Endothelial cell of umbilical vein (primary cell): ENCODE data around the gene MBD6. TPM values are rescaled to one million over a fixed set of nuclear protein-coding genes. Genes with fewer than 3 reads are reported as not detected.
A peak's percentile ranks its signal among the peaks of the same experiment; 100 is the strongest.

Source experiments
- BruUV-seq: library from RNA; stranded (reverse); fragments of 400-500 nt; replicated peaks from 2 replicates; lab custom pipeline; 2021; lab: Mats Ljungman, UMichigan
- CTCF ChIA-PET: fragments of 300-600, 350-600 bp; sonication (Branson Sonifier 250); formaldehyde crosslinking; loops from one replicate; lab custom pipeline; 2021; ENCODE audit warnings: antibody characterized with exemption, inconsistent platforms; lab: Charles Lee
- POLR2A ChIA-PET: fragments of 300-600, 350-600 bp; sonication (Branson Sonifier 250); formaldehyde crosslinking; loops from one replicate; lab custom pipeline; 2021; ENCODE audit warnings: antibody characterized with exemption, inconsistent platforms; lab: Charles Lee
- DNase-seq: peaks from one replicate; pipeline ENCODE4 v3.0.0-alpha.2; 2011; ENCODE audit warnings: low read depth, low spot score
- FAIRE-seq: peaks from 2 replicates; lab custom pipeline; 2011; peaks lifted over from hg19 to GRCh38; lab: Jason Lieb, UNC
- H2AFZ ChIP-seq: 2 replicates; pipeline ENCODE4 v1.6.0; 2012; ENCODE audit warnings: low read depth, low read length, control low read depth, inconsistent platforms
- H3K27ac ChIP-seq: 2 replicates; pipeline ENCODE4 v1.5.1; 2011; ENCODE audit warnings: low read depth, mild to moderate bottlenecking, control low read depth, low read length, moderate library complexity; ENCODE audit not compliant: insufficient read depth
- H3K27me3 ChIP-seq, 2 experiments: 2 replicates each; pipeline versions ENCODE4 v1.6.0 to v1.6.1; 2011; ENCODE audit warnings: low read length in 2 of 2, mixed read lengths in 1 of 2; ENCODE audit not compliant: control insufficient read depth in 2 of 2, insufficient read depth in 2 of 2
- H3K36me3 ChIP-seq, 2 experiments: 2 replicates in 1 of 2; 3 replicates in 1 of 2; pipeline ENCODE4 v1.5.1; 2011; ENCODE audit warnings: low read length in 2 of 2, mild to moderate bottlenecking in 1 of 2, moderate library complexity in 1 of 2; ENCODE audit not compliant: control insufficient read depth in 2 of 2, insufficient read depth in 2 of 2; ENCODE audit errors: extremely low read depth in 1 of 2
- H3K4me1 ChIP-seq: 3 replicates; pipeline ENCODE4 v1.5.1; 2011; ENCODE audit warnings: mild to moderate bottlenecking, low read length; ENCODE audit not compliant: control insufficient read depth, insufficient read depth; ENCODE audit errors: extremely low read depth
- H3K4me2 ChIP-seq: 2 replicates; pipeline ENCODE4 v1.6.1; 2011; ENCODE audit warnings: low read length, control low read depth, mixed read lengths; ENCODE audit not compliant: insufficient read depth
- H3K4me3 ChIP-seq, 3 experiments: fragments of 200-600 bp in 1 of 3; sonication (generic), shearing (Covaris generic) in 1 of 3; replicated peaks in 1 of 3; 2 replicates each; pipeline ENCODE4 v1.5.1; 2011 to 2016; ENCODE audit warnings: control low read depth in 3 of 3, low read length in 3 of 3, mild to moderate bottlenecking in 2 of 3, inconsistent platforms in 1 of 3, low read depth in 1 of 3, moderate library complexity in 1 of 3; ENCODE audit not compliant: insufficient read depth in 1 of 3
- H3K79me2 ChIP-seq: 2 replicates; pipeline ENCODE4 v1.6.0; 2012; ENCODE audit warnings: low read length, inconsistent platforms; ENCODE audit not compliant: control insufficient read depth, insufficient read depth
- H3K9ac ChIP-seq: replicated peaks from 2 replicates; pipeline ENCODE3; 2011; ENCODE audit warnings: low read length, control low read depth; ENCODE audit not compliant: insufficient read depth; ENCODE audit errors: extremely low read depth
- H3K9me1 ChIP-seq: replicated peaks from 3 replicates; pipeline ENCODE4 v1.6.0; 2011; ENCODE audit warnings: mild to moderate bottlenecking, low read length; ENCODE audit not compliant: control insufficient read depth, insufficient read depth; ENCODE audit errors: extremely low read depth
- H3K9me3 ChIP-seq: replicated peaks from 2 replicates; pipeline ENCODE4 v1.5.1; 2012; ENCODE audit warnings: low read length, inconsistent platforms; ENCODE audit not compliant: control insufficient read depth, insufficient read depth
- H4K20me1 ChIP-seq: replicated peaks from 2 replicates; pipeline ENCODE3; 2011; ENCODE audit warnings: mild to moderate bottlenecking, low read length; ENCODE audit not compliant: control insufficient read depth, insufficient read depth; ENCODE audit errors: extremely low read depth
- EZH2 ChIP-seq: IDR thresholded peaks from 2 replicates; pipeline ENCODE4 v1.6.1; 2012; ENCODE audit warnings: borderline replicate concordance, low read depth, mild to moderate bottlenecking, moderate library complexity, low read length, inconsistent platforms; ENCODE audit not compliant: severe bottlenecking
- FOS ChIP-seq: IDR thresholded peaks from 2 replicates; pipeline ENCODE4 v1.6.1; 2011; ENCODE audit warnings: mild to moderate bottlenecking, low read length, moderate library complexity, borderline replicate concordance; ENCODE audit not compliant: insufficient read depth
- GATA2 ChIP-seq: IDR thresholded peaks from 2 replicates; pipeline ENCODE4 v1.7.0; 2011; ENCODE audit warnings: low read depth, mild to moderate bottlenecking, moderate library complexity, mixed read lengths, low read length; ENCODE audit not compliant: insufficient read length, insufficient read depth
- JUN ChIP-seq: IDR thresholded peaks from 2 replicates; pipeline ENCODE4 v1.6.1; 2011; ENCODE audit warnings: borderline replicate concordance, low read depth; ENCODE audit not compliant: insufficient read length, insufficient read depth
- MAX ChIP-seq: IDR thresholded peaks from 2 replicates; pipeline ENCODE4 v1.6.1; 2011; ENCODE audit not compliant: insufficient read depth, insufficient read length
- MYC ChIP-seq: IDR thresholded peaks from one replicate; pipeline ENCODE4 v1.6.1; 2011; ENCODE audit warnings: mild to moderate bottlenecking, low read depth, low read length
- POLR2A ChIP-seq: IDR thresholded peaks from 2 replicates; pipeline ENCODE4 v1.6.1; 2012; ENCODE audit warnings: low read depth, mild to moderate bottlenecking, control low read depth, low read length
- POLR2AphosphoS5 ChIP-seq: IDR thresholded peaks from 2 replicates; pipeline ENCODE4 v1.6.1; 2012; ENCODE audit warnings: low read depth, mild to moderate bottlenecking, control low read depth, low read length, moderate library complexity; ENCODE audit not compliant: insufficient read depth
- dilution Hi-C: fragments of 300-500 bp; cut with MboI; formaldehyde crosslinking; loops from one replicate; pipeline ENCODE4 v1.15.0; 2019; ENCODE audit warnings: low sequenced_read_pairs; ENCODE audit not compliant: extremely low pct_ligation_motif_present
- intact Hi-C: fragments of 100-400 bp; cut with micrococcal nuclease; formaldehyde crosslinking; loops from one replicate; pipeline ENCODE4 v1.10.0; 2022
- polyA plus RNA-seq, 4 experiments: library from polyadenylated mRNA; depleted of rRNA in 3 of 4; stranded (reverse) in 3 of 4; unstranded in 1 of 4; fragments of >200 nt; gene quantifications; 2 replicates each; pipeline versions ENCODE4 v1.2.1 to v1.2.3, GENCODE V29; 2011 to 2012; ENCODE audit warnings: missing spikeins in 1 of 4
- total RNA-seq: library from RNA; stranded (reverse); gene quantifications from 2 replicates; pipeline ENCODE4 v1.2.3, GENCODE V29; 2021
- TF ChIP-seq, protein P1 (sequence below), 2 donors: IDR thresholded peaks; 1 replicate in 1 of 2; 2 replicates in 1 of 2; pipeline ENCODE4 v1.5.1; 2011; ENCODE audit warnings: low read length in 2 of 2, mild to moderate bottlenecking in 2 of 2, moderate library complexity in 2 of 2, control low read depth in 1 of 2, inconsistent platforms in 1 of 2, low read depth in 1 of 2; ENCODE audit not compliant: insufficient read depth in 1 of 2; ENCODE audit errors: extremely low read depth in 1 of 2

MBD6 gene
- total and polyA plus RNA-seq, 2 donors (not counting 3 experiments of a cell fraction or from before 2014, with no cell fraction given): 10.6 to 95.2 TPM

DNA sequence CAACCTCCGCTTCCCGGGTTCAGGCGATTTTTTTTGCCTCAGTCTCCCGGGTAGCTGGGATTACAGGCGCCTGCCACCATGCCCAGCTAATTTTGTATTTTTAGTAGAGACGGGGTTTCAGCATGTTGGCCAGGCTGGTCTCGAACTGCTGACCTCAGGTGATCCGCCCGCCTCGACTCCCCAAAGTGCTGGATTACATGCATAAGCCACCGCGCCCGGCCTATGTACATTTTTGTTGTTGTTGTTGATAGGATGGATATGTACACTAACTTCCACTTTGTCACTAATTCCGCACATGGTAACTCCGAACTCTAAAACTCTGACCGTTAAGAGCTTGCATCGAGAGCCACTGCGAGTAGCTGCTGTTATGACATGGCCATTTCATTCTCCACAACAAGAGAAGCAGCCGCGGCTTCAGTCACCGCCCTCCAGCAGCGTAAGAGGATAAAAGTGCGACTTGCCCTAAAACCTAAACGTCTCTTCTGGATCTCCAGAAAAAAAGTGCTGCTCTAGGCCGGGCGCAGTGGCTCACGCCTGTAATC lies 35.5 kb upstream of the MBD6 start:
- H3K4me3 ChIP-seq: no peak overlapping the region
- H3K9me1 ChIP-seq: no peaks in the 10 kb centered on the region
- H3K9me3 ChIP-seq: no peaks in the 10 kb centered on the region
- intact Hi-C loops: loop anchor here (5.0 kb wide), 1 partner anchor 35 kb away; the partner anchor contains the start of genes DDIT3 and MBD6
- CTCF ChIA-PET: interaction anchor here (1.6 kb wide), 1 partner anchor 10 kb away, joined by 5 read pairs; no protein-coding TSS in a partner anchor
- FAIRE-seq (no peak), DNase-seq (no peak)
- H3K27ac ChIP-seq: no peak overlapping the region
- dilution Hi-C loops: no loop called here
- POLR2A ChIA-PET: interaction anchor here (0.7 kb wide), 1 partner anchor 17 kb away, joined by 8 read pairs; no protein-coding TSS in a partner anchor
- no peak overlapping the region for H3K4me2 ChIP-seq
- H2AFZ ChIP-seq: peak overlapping the region; percentile 45
- H3K27me3 ChIP-seq: no peaks in the 10 kb centered on the region
- H3K36me3 ChIP-seq: peaks cover 5 to 13% of the 10 kb centered on the region in 2 experiments
- peaks cover 23% of the 10 kb centered on the region for H3K79me2 ChIP-seq
- BruUV-seq: TSS peak; percentile 48
- no peak overlapping the region for H3K9ac ChIP-seq
- TF ChIP-seq GATA2: no peak
- TF ChIP-seq POLR2A: no peak
- TF ChIP-seq, protein P1, sequence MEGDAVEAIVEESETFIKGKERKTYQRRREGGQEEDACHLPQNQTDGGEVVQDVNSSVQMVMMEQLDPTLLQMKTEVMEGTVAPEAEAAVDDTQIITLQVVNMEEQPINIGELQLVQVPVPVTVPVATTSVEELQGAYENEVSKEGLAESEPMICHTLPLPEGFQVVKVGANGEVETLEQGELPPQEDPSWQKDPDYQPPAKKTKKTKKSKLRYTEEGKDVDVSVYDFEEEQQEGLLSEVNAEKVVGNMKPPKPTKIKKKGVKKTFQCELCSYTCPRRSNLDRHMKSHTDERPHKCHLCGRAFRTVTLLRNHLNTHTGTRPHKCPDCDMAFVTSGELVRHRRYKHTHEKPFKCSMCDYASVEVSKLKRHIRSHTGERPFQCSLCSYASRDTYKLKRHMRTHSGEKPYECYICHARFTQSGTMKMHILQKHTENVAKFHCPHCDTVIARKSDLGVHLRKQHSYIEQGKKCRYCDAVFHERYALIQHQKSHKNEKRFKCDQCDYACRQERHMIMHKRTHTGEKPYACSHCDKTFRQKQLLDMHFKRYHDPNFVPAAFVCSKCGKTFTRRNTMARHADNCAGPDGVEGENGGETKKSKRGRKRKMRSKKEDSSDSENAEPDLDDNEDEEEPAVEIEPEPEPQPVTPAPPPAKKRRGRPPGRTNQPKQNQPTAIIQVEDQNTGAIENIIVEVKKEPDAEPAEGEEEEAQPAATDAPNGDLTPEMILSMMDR (IDR thresholded peaks at IDR 0.05; ENCODE audit: extremely low read depth in 1 of 2, insufficient read depth in 1 of 2, low read depth in 1 of 2, low read length in 2 of 2): no peak
- TF ChIP-seq POLR2AphosphoS5: no peak
- no peak for TF ChIP-seq JUN
- TF ChIP-seq EZH2: no peak
- no peak for TF ChIP-seq MYC
- no peak for TF ChIP-seq MAX
- no peak for TF ChIP-seq FOS
- H4K20me1 ChIP-seq: no peaks in the 10 kb centered on the region
- H3K4me1 ChIP-seq: peaks cover 9% of the 10 kb centered on the region
